GM12892 (cell line): ENCODE data around the gene RUBCNL.

Source experiments
- POLR2AphosphoS5 ChIP-seq: IDR thresholded peaks from 2 replicates; pipeline ENCODE4 v1.6.1; 2011; ENCODE audit warnings: low read depth, low read length, control low read depth
- TAF1 ChIP-seq: IDR thresholded peaks from 2 replicates; pipeline ENCODE4 v1.6.1; 2011; ENCODE audit warnings: low read depth, mild to moderate bottlenecking, control low read depth, low read length, borderline replicate concordance

GRCh38 chr13:46392967-46393366, 5.9 kb upstream of the RUBCNL start:
- no peak for TF ChIP-seq TAF1
- TF ChIP-seq POLR2AphosphoS5 = no peak
